Right atrium auricular region (tissue), 2 donors: Measurements from ENCODE around the gene USF1. TPM values are rescaled to one million over a fixed set of nuclear protein-coding genes. Genes with fewer than 3 reads are reported as not detected.

Source experiments
- DNase-seq: peaks from one replicate; pipeline ENCODE4 v3.0.0-alpha.2; 2019; ENCODE audit warnings: low spot score
- H3K27ac ChIP-seq, 2 donors: fragments of 200-600 bp; sonication (generic); 1 replicate in 1 of 2; 2 replicates in 1 of 2; pipeline ENCODE4 v1.5.1; 2016 to 2019
- H3K27me3 ChIP-seq, 2 donors: fragments of 200-600 bp; sonication (generic); one replicate each; pipeline versions ENCODE4 v1.5.1 to v1.6.0; 2017 to 2019
- H3K36me3 ChIP-seq: fragments of 200-600 bp; sonication (generic); one replicate; pipeline ENCODE4 v1.5.1; 2016
- H3K4me1 ChIP-seq, 2 donors: fragments of 200-600 bp; sonication (generic); one replicate each; pipeline versions ENCODE4 v1.5.1 to v1.6.0; 2017 to 2019
- H3K4me3 ChIP-seq, 2 donors: fragments of 200-600 bp; sonication (generic); 1 replicate in 1 of 2; 2 replicates in 1 of 2; pipeline ENCODE4 v1.5.1; 2017 to 2019; ENCODE audit warnings: mild to moderate bottlenecking in 1 of 2, moderate library complexity in 1 of 2
- H3K9me3 ChIP-seq, 2 donors: fragments of 200-600 bp; sonication (generic); one replicate each; pipeline ENCODE4 v1.5.1; 2019
- CTCF ChIP-seq, 2 donors: fragments of 200-600 bp; sonication (generic); IDR thresholded peaks; one replicate each; pipeline ENCODE4 v1.5.1; 2019; ENCODE audit warnings: antibody characterized with exemption in 2 of 2
- total RNA-seq, 2 donors: library from RNA; depleted of rRNA; stranded (reverse); fragments of >200 nt; gene quantifications; one replicate each; pipeline ENCODE4 v1.1.0, GENCODE V29; 2016

USF1 gene
- total RNA-seq, 2 donors from 2014 or later = 21.7 to 25.5 TPM

- Histone ChIP-seq H3K36me3 (no peaks in the 10 kb centered on the region), H3K27me3 (no peaks in the 10 kb centered on the region), H3K4me1 (no peaks in the 10 kb centered on the region), H3K4me3 (no peak overlapping the region), H3K9me3 (no peaks in the 10 kb centered on the region), H3K27ac (no peak overlapping the region)
- DNase-seq = no peak
- TF ChIP-seq CTCF (IDR thresholded peaks at IDR 0.05) = no peak
These were observed 35.7 kb upstream of the USF1 start for GRCh38 chr1:161081519-161081918.

- Histone ChIP-seq H3K9me3 (no peaks in the 10 kb centered on the region), H3K4me3 (no peak overlapping the region), H3K27me3 (no peaks in the 10 kb centered on the region), H3K4me1 (no peaks in the 10 kb centered on the region), H3K27ac (no peak overlapping the region), H3K36me3 (no peaks in the 10 kb centered on the region)
- no peak for TF ChIP-seq CTCF (IDR thresholded peaks at IDR 0.05)
- DNase-seq = no peak
These were observed 34.9 kb upstream of the USF1 start for GRCh38 chr1:161080441-161081405.

GRCh38 chr1:161079436-161080110 lies 33.8 kb upstream of the USF1 start:
- no peak for DNase-seq
- Histone ChIP-seq H3K36me3 (no peaks in the 10 kb centered on the region), H3K27me3 (no peaks in the 10 kb centered on the region), H3K4me3 (no peak overlapping the region), H3K9me3 (no peaks in the 10 kb centered on the region), H3K27ac (no peak overlapping the region), H3K4me1 (no peaks in the 10 kb centered on the region)
- TF ChIP-seq CTCF (IDR thresholded peaks at IDR 0.05) = no peak

GRCh38 chr1:161077426-161077825 lies 31.6 kb upstream of the USF1 start:
- H3K4me3 ChIP-seq = no peak overlapping the region
- no peaks in the 10 kb centered on the region for H3K27me3 ChIP-seq
- TF ChIP-seq CTCF (IDR thresholded peaks at IDR 0.05) = no peak
- DNase-seq = no peak
- H3K27ac ChIP-seq = no peak overlapping the region
- H3K36me3 ChIP-seq = no peaks in the 10 kb centered on the region
- no peaks in the 10 kb centered on the region for H3K9me3 ChIP-seq
- H3K4me1 ChIP-seq = no peaks in the 10 kb centered on the region

GRCh38 chr1:161076410-161076809 lies 30.6 kb upstream of the USF1 start:
- DNase-seq = no peak

More at GRCh38 chr1:161076410-161076809, 30.6 kb upstream of the USF1 start:
- Histone ChIP-seq H3K9me3 (no peaks in the 10 kb centered on the region), H3K27ac (no peak overlapping the region), H3K36me3 (no peaks in the 10 kb centered on the region), H3K27me3 (no peaks in the 10 kb centered on the region), H3K4me1 (no peaks in the 10 kb centered on the region), H3K4me3 (no peak overlapping the region)
- no peak for TF ChIP-seq CTCF (IDR thresholded peaks at IDR 0.05)
